Inflammatory macrophage treated with lipopolysaccharide for 4 hours (primary cell): ENCODE results near the gene FBXL7.

Source experiments
- DNase-seq: peaks from one replicate; pipeline ENCODE4 v3.0.0-alpha.2; 2020

Gene FBXL7

GRCh38 chr5:15727375-15727774 lies 227.4 kb downstream of the FBXL7 start:
- no peak for DNase-seq

GRCh38 chr5:15728811-15729210 lies 228.8 kb downstream of the FBXL7 start:
- no peak for DNase-seq

- no peak for DNase-seq
Observed at GRCh38 chr5:15731699-15732098, 231.7 kb downstream of the FBXL7 start.

- DNase-seq: no peak
Observed at GRCh38 chr5:15734058-15734457, 234.1 kb downstream of the FBXL7 start.

GRCh38 chr5:15737036-15737821 lies 237.2 kb downstream of the FBXL7 start:
- no peak for DNase-seq

GRCh38 chr5:15737871-15738664 lies 238.1 kb downstream of the FBXL7 start:
- no peak for DNase-seq

- no peak for DNase-seq
Observed at GRCh38 chr5:15740383-15740782, 240.4 kb downstream of the FBXL7 start.

GRCh38 chr5:15741591-15741990 lies 241.6 kb downstream of the FBXL7 start:
- no peak for DNase-seq

GRCh38 chr5:15746833-15747232 lies 246.9 kb downstream of the FBXL7 start:
- DNase-seq: no peak

GRCh38 chr5:15748266-15748665 lies 248.3 kb downstream of the FBXL7 start:
- DNase-seq: no peak

- no peak for DNase-seq
Observed at GRCh38 chr5:15752663-15753285, 252.8 kb downstream of the FBXL7 start.

- DNase-seq: no peak
Observed at GRCh38 chr5:15753752-15754151, 253.8 kb downstream of the FBXL7 start.

- no peak for DNase-seq
Observed at GRCh38 chr5:15757103-15757502, 257.1 kb downstream of the FBXL7 start.

- DNase-seq: no peak
Observed at GRCh38 chr5:15757619-15758018, 257.6 kb downstream of the FBXL7 start.

GRCh38 chr5:15762668-15763067 lies 262.7 kb downstream of the FBXL7 start:
- no peak for DNase-seq

- no peak for DNase-seq
Observed at GRCh38 chr5:15763754-15764153, 263.8 kb downstream of the FBXL7 start.

GRCh38 chr5:15768936-15769335 lies 269.0 kb downstream of the FBXL7 start:
- no peak for DNase-seq

- no peak for DNase-seq
Observed at GRCh38 chr5:15772131-15772530, 272.2 kb downstream of the FBXL7 start.

- no peak for DNase-seq
Observed at GRCh38 chr5:15774632-15775031, 274.7 kb downstream of the FBXL7 start.

GRCh38 chr5:15776346-15776745 lies 276.4 kb downstream of the FBXL7 start:
- DNase-seq: no peak

- no peak for DNase-seq
Observed at GRCh38 chr5:15783734-15784133, 283.8 kb downstream of the FBXL7 start.

- DNase-seq: no peak
Observed at GRCh38 chr5:15785531-15785981, 285.6 kb downstream of the FBXL7 start.

GRCh38 chr5:15786326-15786725 lies 286.3 kb downstream of the FBXL7 start:
- no peak for DNase-seq

GRCh38 chr5:15786884-15787283 lies 286.9 kb downstream of the FBXL7 start:
- DNase-seq: no peak
